Bronchial epithelial cell (primary cell): Measurements from ENCODE around the gene MKNK2. TPM values are rescaled to one million over a fixed set of nuclear protein-coding genes. Genes with fewer than 3 reads are reported as not detected.
"Not testable (repeated sequence)": the region's sequence is repeated elsewhere in the genome, so short reads cannot be mapped to it uniquely, and the experiment has no call there.

Experiments
- DNase-seq: peaks from one replicate; pipeline ENCODE4 v3.0.0-alpha.2; 2010; ENCODE audit warnings: low read depth
- FAIRE-seq: peaks from 2 replicates; lab custom pipeline; 2011; peaks lifted over from hg19 to GRCh38; lab: Jason Lieb, UNC
- H3K27me3 ChIP-seq: 2 replicates; pipeline ENCODE4 v1.5.1; 2011; ENCODE audit warnings: low read length; ENCODE audit not compliant: control insufficient read depth, insufficient read depth
- H3K36me3 ChIP-seq: 2 replicates; pipeline ENCODE4 v1.5.1; 2011; ENCODE audit warnings: low read length; ENCODE audit not compliant: control insufficient read depth, insufficient read depth
- H3K4me3 ChIP-seq: 2 replicates; pipeline ENCODE4 v1.5.1; 2011; ENCODE audit warnings: mild to moderate bottlenecking, low read depth, low read length, control low read depth
- CTCF ChIP-seq: IDR thresholded peaks from 2 replicates; pipeline ENCODE4 v1.5.1; 2011; ENCODE audit warnings: mild to moderate bottlenecking, moderate library complexity, low read length, control low read depth, inconsistent platforms; ENCODE audit not compliant: insufficient read depth, severe bottlenecking
- total RNA-seq: library from RNA; depleted of rRNA; stranded (reverse); fragments of >200 nt; gene quantifications from 2 replicates; pipeline ENCODE4 v1.2.1, GENCODE V29; 2014

The MKNK2 gene
- total RNA-seq, 1 donor from 2014 or later, result 251 TPM

GRCh38 chr19:2087621-2088100 is 36.6 kb upstream of the MKNK2 start:
- Histone ChIP-seq H3K4me3 (no peak overlapping the region), H3K27me3 (no peaks in the 10 kb centered on the region)
- TF ChIP-seq CTCF, result no peak

GRCh38 chr19:2086695-2087620 is 35.9 kb upstream of the MKNK2 start:
- DNase-seq, result peak; percentile 97
- H3K36me3 ChIP-seq, result peaks cover 11% of the 10 kb centered on the region
- not testable (repeated sequence) for H3K4me3 ChIP-seq, FAIRE-seq, H3K27me3 ChIP-seq

More at GRCh38 chr19:2087621-2088100, 36.6 kb upstream of the MKNK2 start:
- DNase-seq (no peak), FAIRE-seq (no peak)
- H3K36me3 ChIP-seq, result peaks cover 10% of the 10 kb centered on the region

DNA sequence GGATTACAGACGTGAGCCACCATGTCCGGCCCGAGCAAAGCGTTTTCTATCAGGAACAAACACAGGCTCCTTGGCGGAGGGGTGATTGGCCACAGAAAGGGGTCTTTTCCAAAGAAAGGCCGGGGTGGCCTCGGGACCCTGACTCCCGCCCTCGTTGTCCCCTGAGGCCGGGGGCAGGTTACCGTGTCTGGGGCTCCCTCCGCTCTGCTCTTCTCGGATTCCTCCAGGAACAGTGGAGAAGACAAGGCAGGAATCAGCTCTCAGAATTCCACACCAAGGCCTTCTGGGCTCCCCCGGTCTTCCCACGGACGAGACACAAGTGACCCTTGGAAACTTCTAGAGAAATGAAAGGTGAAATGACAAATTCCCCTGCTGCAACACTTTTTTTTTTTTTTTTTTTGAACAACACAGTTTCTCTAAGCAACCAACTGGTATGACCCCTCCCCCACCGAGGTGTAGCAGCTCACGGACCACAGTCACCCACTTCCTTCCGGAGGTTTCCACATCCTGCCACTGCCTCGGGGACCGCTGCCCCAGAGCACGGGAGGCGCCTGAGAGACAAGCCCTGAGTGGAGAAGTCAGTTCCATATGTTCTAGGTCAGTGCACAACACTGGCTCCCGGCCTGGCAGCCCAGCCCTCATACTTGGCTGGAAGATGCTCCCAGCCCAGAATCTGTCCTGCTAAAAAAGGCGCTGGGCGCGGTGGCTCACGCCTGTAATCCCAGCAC is 34.1 kb upstream of the MKNK2 start:
- peak; percentile 8 for DNase-seq
- H3K27me3 ChIP-seq, result no peaks in the 10 kb centered on the region
- H3K4me3 ChIP-seq, result no peak overlapping the region
- no peak for TF ChIP-seq CTCF
- peaks cover 13% of the 10 kb centered on the region for H3K36me3 ChIP-seq
- FAIRE-seq, result no peak

GRCh38 chr19:2083174-2083854 is 32.3 kb upstream of the MKNK2 start:
- Histone ChIP-seq H3K27me3 (no peaks in the 10 kb centered on the region), H3K4me3 (no peak overlapping the region), H3K36me3 (peaks cover 23% of the 10 kb centered on the region)
- no peak for FAIRE-seq
- TF ChIP-seq CTCF, result no peak
- DNase-seq, result no peak

DNA sequence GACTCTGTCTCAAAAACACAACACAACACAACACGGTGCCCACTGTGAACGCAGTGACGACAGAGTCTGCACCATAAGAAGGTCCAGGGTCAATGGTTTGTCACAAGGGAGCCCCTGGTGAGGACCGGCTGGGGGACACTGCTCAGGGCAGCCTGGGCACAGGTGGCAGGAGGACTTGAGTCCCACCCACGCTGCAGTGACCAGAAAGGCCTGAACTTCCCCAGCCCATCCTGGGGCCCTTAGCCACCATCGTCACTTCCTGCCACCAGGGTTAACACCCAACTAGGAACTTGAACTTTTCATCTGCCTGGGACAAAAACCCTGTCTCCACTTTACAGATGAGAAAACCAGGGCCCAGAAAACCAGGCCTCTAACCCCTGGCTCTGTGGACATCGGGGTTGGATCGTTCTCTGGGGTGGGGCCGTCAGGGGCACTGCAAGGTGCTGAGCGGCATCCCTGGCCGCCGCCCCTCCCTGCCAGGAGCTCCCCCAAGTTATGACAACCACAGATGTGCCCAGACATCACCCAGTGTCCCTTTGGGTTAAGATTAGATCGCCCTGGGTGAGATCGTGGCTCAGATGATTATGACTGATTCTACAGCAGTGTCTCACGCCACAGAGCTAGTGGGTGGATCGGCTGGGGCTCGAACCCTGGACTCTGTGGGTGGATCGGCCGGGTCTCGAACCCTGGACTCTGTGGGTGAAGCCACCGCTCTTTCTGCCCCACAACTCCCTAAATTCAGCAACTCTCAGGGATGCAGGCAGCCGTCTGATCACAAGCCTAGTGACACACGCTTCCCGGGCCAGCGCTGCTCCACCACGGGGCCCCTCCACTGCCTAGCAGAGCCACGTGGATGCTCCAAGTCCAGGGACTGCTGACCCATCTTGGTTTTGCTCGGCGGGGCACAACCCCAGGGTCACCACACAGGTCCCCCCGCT is 31.1 kb upstream of the MKNK2 start:
- Histone ChIP-seq H3K4me3 (no peak overlapping the region), H3K36me3 (peaks cover 32% of the 10 kb centered on the region), H3K27me3 (no peaks in the 10 kb centered on the region)
- FAIRE-seq (no peak), DNase-seq (no peak)
- TF ChIP-seq CTCF, result no peak
